ENCODE measurements around the gene LRTM2. TPM values are rescaled to one million over a fixed set of nuclear protein-coding genes. Genes with fewer than 3 reads are reported as not detected.

The LRTM2 gene
- total and polyA plus RNA-seq, 2 of the 4 experiments (the other 2 are of a cell fraction) = not detected

GRCh38 chr12:1857821-1858220, 37.5 kb downstream of the LRTM2 start:
- H3K23ac ChIP-seq (ENCODE audit: low read depth, low read length) = no peak overlapping the region
- peaks cover 23% of the 10 kb centered on the region for H3K9me3 ChIP-seq (ENCODE audit: control insufficient read depth, insufficient read depth, low read length)
- no peak overlapping the region for H4K91ac ChIP-seq (ENCODE audit: insufficient read depth, low read depth, low read length)
- no peak overlapping the region for H3K9ac ChIP-seq (ENCODE audit: low read depth, low read length)
- H3K4me1 ChIP-seq (ENCODE audit: control insufficient read depth, insufficient read depth, low read length) = no peaks in the 10 kb centered on the region
- WGBS, 2 experiments (ENCODE audit: extremely low coverage in 2 of 2, insufficient read length in 1 of 2) = 58% methylated on average over 2 of the region's 7 CpGs; no CpG with 5 or more reads in 1 of the 2 experiments
- BruUV-seq (replicated peaks) = no TSS peak
- TF ChIP-seq MAZ (IDR thresholded peaks at IDR 0.05; ENCODE audit: borderline replicate concordance, low read depth, low read length) (no peak), BHLHE40 (IDR thresholded peaks at IDR 0.05; ENCODE audit: low read depth, low read length) (no peak), RCOR1 (IDR thresholded peaks at IDR 0.05; ENCODE audit: insufficient replicate concordance, low read length) (no peak), CHD1 (IDR thresholded peaks at IDR 0.05; ENCODE audit: low read depth, low read length) (no peak), CTCF (conservative IDR thresholded peaks at IDR 0.05; ENCODE audit: low read depth, low read length) (no peak), CEBPB (IDR thresholded peaks at IDR 0.05; ENCODE audit: low read depth, low read length) (no peak), RAD21 (IDR thresholded peaks at IDR 0.05; ENCODE audit: low read length) (no peak), SMC3 (IDR thresholded peaks at IDR 0.05; ENCODE audit: low read depth, low read length) (no peak), POLR2A (IDR thresholded peaks at IDR 0.05; ENCODE audit: low read depth, low read length) (no peak), RFX5 (IDR thresholded peaks at IDR 0.05; ENCODE audit: low read depth, low read length) (no peak), ELK1 (IDR thresholded peaks at IDR 0.05; ENCODE audit: borderline replicate concordance, low read depth, low read length) (no peak), MAFK (IDR thresholded peaks at IDR 0.05; ENCODE audit: low read depth, low read length) (no peak), USF2 (IDR thresholded peaks at IDR 0.05; ENCODE audit: low read depth, low read length) (no peak), NFE2L2 (IDR thresholded peaks at IDR 0.05; ENCODE audit: low read depth, low read length) (no peak), FOS (IDR thresholded peaks at IDR 0.05; ENCODE audit: low read depth, low read length) (no peak), MXI1 (IDR thresholded peaks at IDR 0.05; ENCODE audit: borderline replicate concordance, low read depth, low read length) (no peak)
- POLR2A ChIA-PET (ENCODE audit: unreplicated experiment) = no interaction called here
- intact Hi-C loops (cut with micrococcal nuclease) = no loop called here
- H3K4me3 ChIP-seq (ENCODE audit: insufficient read depth, low read depth, low read length) = no peak overlapping the region
- H4K8ac ChIP-seq (ENCODE audit: low read depth in 2 of 2, low read length in 2 of 2) = no peak overlapping the region
- no peaks in the 10 kb centered on the region for H3K79me1 ChIP-seq (ENCODE audit: low read depth in 1 of 2, low read length in 2 of 2)
- no peak overlapping the region for H3K14ac ChIP-seq (replicated peaks; ENCODE audit: low read depth, low read length)
- no peak for DNase-seq
- H3K36me3 ChIP-seq (ENCODE audit: control insufficient read depth, insufficient read depth, low read length) = no peaks in the 10 kb centered on the region
- no peak overlapping the region for H3K56ac ChIP-seq (ENCODE audit: extremely low read depth, insufficient read depth, low read length)
- no peak overlapping the region for H3K18ac ChIP-seq (ENCODE audit: low read depth, low read length)
- H2AK5ac ChIP-seq (ENCODE audit: low read depth, low read length) = no peak overlapping the region
- CTCF ChIA-PET = no interaction called here
- no peak overlapping the region for H3K4me2 ChIP-seq (ENCODE audit: low read depth, low read length)
- no peaks in the 10 kb centered on the region for H3K9me1 ChIP-seq (ENCODE audit: insufficient read depth, low read length)
- H4K5ac ChIP-seq (ENCODE audit: low read depth, low read length) = no peak overlapping the region
- H2AK9ac ChIP-seq (replicated peaks; ENCODE audit: low read depth, low read length, poor library complexity) = no peak overlapping the region
- dilution Hi-C loops (cut with HindIII; ENCODE audit: low sequenced_read_pairs, unreplicated experiment) = no loop called here
- no peak overlapping the region for H3K4ac ChIP-seq (ENCODE audit: low read depth, low read length)
- peaks cover 32% of the 10 kb centered on the region for H3K27me3 ChIP-seq (ENCODE audit: control insufficient read depth, insufficient read depth, low read length)
- H2BK5ac ChIP-seq (ENCODE audit: low read depth, low read length, poor library complexity, severe bottlenecking) = no peak overlapping the region
- H2AFZ ChIP-seq (replicated peaks; ENCODE audit: low read length, poor library complexity) = no peak overlapping the region
- no peaks in the 10 kb centered on the region for H4K20me1 ChIP-seq (ENCODE audit: insufficient read depth, low read length)
- H3K27ac ChIP-seq (ENCODE audit: insufficient read depth, low read length) = no peak overlapping the region
- no peak overlapping the region for H2BK15ac ChIP-seq (ENCODE audit: low read depth, low read length)
- no peak overlapping the region for H2BK120ac ChIP-seq (ENCODE audit: low read depth, low read length)
- no peak for ATAC-seq (ENCODE audit: low read depth)
- no peak overlapping the region for H2BK20ac ChIP-seq (ENCODE audit: low read depth, low read length)
- in situ Hi-C loops (cut with MboI; ENCODE audit: low sequenced_read_pairs) = no loop called here

All from IMR-90 (cell line).